Esophagus muscularis mucosa (tissue), 3 donors: ENCODE data around the gene SLBP.

Experiments used
- CTCF ChIP-seq, 3 experiments: fragments of 200-600 bp in 2 of 3; fragments of 450-650 bp in 1 of 3; sonication (generic) in 2 of 3; IDR thresholded peaks; one replicate each; pipeline ENCODE4 v1.5.1; 2017 to 2019; ENCODE audit warnings: antibody characterized with exemption in 3 of 3, mild to moderate bottlenecking in 2 of 3, moderate library complexity in 1 of 3
- POLR2AphosphoS5 ChIP-seq, 2 donors: sonication (generic); formaldehyde crosslinking; IDR thresholded peaks; one replicate each; pipeline ENCODE4 v1.6.1; 2017; ENCODE audit warnings: antibody characterized with exemption in 2 of 2

- no peak for TF ChIP-seq CTCF (IDR thresholded peaks at IDR 0.05)
- TF ChIP-seq POLR2AphosphoS5 (IDR thresholded peaks at IDR 0.05) = no peak
Measured at GRCh38 chr4:1706358-1706757, 5.8 kb downstream of the SLBP start.
